ENCODE results near the gene NRROS. TPM values are rescaled to one million over a fixed set of nuclear protein-coding genes. Genes with fewer than 3 reads are reported as not detected.
A peak's percentile ranks its signal among the peaks of the same experiment; 100 is the strongest.
"Not testable (repeated sequence)": the region's sequence is repeated elsewhere in the genome, so short reads cannot be mapped to it uniquely, and the experiment has no call there.

The NRROS gene
- total RNA-seq, 1 donor from 2014 or later, result 20.7 TPM

DNA sequence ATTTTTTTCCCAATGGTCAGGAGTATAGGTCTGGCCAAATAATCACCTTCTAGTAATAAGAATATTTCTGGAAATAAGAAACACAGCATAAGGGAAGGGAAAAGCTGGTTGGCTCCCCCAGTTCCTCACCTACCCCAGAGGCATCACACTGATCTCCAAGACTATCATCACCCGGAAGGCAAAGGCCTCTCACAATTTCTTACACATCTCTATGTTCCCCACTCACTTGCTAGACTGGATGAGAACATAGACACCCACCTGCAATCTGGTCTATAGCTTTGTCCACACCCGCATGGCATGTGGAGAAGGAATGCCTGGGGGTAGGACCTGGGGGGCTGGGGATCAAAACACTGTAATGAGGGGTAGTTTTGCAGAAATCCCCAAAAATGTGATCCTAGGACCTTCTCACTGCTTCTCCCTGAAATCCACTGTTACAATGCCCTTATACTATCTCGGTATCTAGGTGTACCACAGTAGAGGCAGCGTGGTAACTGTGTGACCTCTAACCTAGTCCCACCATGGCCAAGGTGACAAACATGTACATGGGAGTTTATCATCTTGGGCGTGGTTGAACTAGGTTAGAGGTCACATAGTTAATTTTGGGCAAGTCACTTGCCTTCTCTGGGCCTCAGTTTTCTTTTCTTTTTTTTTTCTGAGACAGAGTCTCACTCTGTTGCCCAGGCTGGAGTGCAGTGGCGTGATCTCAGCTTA is 29.5 kb upstream of the NRROS start:
- peaks cover 28% of the 10 kb centered on the region for H3K4me1 ChIP-seq
- no peaks in the 10 kb centered on the region for H3K36me3 ChIP-seq
- no peak overlapping the region for H3K4me3 ChIP-seq
- TF ChIP-seq, protein P1, sequence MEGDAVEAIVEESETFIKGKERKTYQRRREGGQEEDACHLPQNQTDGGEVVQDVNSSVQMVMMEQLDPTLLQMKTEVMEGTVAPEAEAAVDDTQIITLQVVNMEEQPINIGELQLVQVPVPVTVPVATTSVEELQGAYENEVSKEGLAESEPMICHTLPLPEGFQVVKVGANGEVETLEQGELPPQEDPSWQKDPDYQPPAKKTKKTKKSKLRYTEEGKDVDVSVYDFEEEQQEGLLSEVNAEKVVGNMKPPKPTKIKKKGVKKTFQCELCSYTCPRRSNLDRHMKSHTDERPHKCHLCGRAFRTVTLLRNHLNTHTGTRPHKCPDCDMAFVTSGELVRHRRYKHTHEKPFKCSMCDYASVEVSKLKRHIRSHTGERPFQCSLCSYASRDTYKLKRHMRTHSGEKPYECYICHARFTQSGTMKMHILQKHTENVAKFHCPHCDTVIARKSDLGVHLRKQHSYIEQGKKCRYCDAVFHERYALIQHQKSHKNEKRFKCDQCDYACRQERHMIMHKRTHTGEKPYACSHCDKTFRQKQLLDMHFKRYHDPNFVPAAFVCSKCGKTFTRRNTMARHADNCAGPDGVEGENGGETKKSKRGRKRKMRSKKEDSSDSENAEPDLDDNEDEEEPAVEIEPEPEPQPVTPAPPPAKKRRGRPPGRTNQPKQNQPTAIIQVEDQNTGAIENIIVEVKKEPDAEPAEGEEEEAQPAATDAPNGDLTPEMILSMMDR (IDR thresholded peaks at IDR 0.05), result no peak
- intact Hi-C loops (cut with DNase I), result loop anchor here (5.0 kb wide), 1 partner anchor 77 kb away; no protein-coding TSS in a partner anchor
- DNase-seq (no peak), ATAC-seq (peak; percentile 8 to 34)
- peak overlapping the region; percentile 0 for H3K27ac ChIP-seq
- no peaks in the 10 kb centered on the region for H3K27me3 ChIP-seq (ENCODE audit: low read depth)
- no peaks in the 10 kb centered on the region for H3K9me3 ChIP-seq

DNA sequence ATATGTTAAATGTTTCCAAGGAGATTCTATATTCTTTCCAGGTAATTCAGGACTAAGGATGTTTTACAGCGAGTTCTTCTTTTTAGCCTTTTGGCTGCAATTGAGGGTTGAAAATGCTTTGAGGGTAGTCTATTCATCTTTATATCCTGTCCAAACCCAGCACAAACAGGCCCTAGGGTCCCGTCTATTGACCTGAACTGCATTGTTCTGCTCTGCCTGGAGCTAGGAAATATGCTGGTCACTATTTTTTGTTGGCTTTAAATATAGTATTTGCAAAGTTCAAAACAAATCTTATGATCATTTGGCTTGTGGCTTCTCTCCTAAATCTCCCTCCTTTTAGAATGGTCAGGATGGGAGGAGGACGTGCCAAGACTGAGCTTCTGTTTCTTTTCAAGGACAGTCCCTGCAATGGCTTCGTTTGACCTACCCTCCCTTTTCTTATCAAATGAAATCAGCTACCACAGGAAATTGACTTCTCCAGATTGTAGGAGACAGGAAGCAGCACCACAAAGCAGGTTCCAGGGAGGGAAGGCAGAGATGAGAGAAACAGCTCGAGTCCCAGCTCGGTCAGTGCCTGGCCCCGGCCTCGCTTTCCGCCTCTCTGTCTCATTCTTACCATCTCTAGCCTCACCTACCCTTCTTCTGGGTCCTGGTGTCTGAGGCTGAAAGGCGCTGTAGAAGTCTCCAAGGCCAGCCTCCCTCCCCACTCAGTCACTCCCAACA is 27.6 kb upstream of the NRROS start:
- Histone ChIP-seq H3K27ac (peak overlapping the region; percentile 76), H3K4me3 (peak overlapping the region; percentile 15), H3K9me3 (no peaks in the 10 kb centered on the region), H3K27me3 (ENCODE audit: low read depth) (no peaks in the 10 kb centered on the region), H3K4me1 (peaks cover 28% of the 10 kb centered on the region), H3K36me3 (no peaks in the 10 kb centered on the region)
- intact Hi-C loops (cut with DNase I), result no loop called here
- peak in 1 of 2 donors; percentile 9 for ATAC-seq
- TF ChIP-seq, protein P1 (IDR thresholded peaks at IDR 0.05), result no peak
- no peak for DNase-seq

DNA sequence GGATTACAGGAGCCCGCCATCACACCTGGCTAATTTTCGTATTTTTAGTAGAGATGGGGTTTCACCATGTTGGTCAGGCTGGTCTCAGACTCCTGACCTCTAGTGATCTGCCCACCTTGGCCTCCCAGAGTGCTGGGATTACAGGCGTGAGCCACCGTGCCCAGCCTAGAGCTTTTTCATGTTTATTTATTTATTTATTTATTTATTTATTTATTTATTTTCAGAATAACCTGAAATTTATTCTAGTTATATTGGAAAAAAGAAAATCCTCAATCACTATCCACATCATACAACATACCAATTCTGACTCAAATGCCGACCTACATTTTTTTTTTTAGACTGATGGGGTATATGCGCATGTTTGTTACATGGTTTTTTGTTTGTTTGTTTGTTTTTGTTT is 24.3 kb upstream of the NRROS start:
- H3K27me3 ChIP-seq (ENCODE audit: low read depth); ATAC-seq; H3K9me3 ChIP-seq; intact Hi-C loops (cut with DNase I); H3K27ac ChIP-seq; H3K36me3 ChIP-seq; H3K4me3 ChIP-seq; DNase-seq: not testable (repeated sequence)
- H3K4me1 ChIP-seq, result peaks cover 41% of the 10 kb centered on the region

DNA sequence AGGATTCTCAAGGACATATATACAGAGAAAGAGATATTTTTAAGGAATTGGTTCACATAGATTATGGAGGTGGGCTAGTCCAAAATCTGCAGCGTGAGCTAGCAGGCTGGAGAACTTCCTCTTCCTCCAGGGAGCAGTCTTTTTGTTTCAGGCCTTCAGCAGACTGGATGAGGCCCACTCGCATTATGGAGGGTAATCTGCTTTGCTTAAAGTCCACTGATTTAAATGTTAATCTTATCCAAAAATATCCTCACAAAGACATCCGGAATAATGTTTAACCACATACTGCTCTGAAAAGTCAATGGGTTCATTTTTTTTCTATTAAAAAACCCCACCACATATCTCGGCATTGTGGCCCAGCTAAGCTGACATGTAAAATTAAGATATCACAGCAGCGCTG is 22.2 kb upstream of the NRROS start:
- Histone ChIP-seq H3K36me3 (no peaks in the 10 kb centered on the region), H3K9me3 (no peaks in the 10 kb centered on the region), H3K4me3 (no peak overlapping the region), H3K27me3 (ENCODE audit: low read depth) (no peaks in the 10 kb centered on the region), H3K4me1 (peaks cover 40% of the 10 kb centered on the region), H3K27ac (no peak overlapping the region)
- intact Hi-C loops (cut with DNase I), result no loop called here
- DNase-seq (no peak), ATAC-seq (no peak)
- TF ChIP-seq, protein P1 (IDR thresholded peaks at IDR 0.05), result no peak

DNA sequence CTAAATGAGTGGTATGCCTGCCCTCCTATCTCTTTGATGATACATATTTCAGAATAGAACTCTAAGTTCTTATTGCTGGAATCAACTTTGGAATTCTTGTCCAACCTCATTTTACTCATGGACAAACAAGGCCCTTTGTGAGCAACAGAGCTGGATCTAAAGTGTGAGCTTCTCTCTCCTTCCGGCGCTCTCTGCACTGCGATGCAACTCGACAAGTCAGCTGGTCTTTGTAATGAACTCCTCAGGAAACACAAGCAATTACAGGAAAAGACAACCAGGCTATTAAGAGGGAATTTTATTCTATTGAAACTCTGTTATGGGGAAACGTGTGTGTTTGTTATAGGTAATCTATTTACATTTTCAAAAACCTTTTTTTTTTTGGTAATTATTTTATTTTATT is 20.3 kb upstream of the NRROS start:
- Histone ChIP-seq H3K27me3 (ENCODE audit: low read depth) (no peaks in the 10 kb centered on the region), H3K36me3 (no peaks in the 10 kb centered on the region), H3K27ac (peak overlapping the region; percentile 74), H3K4me3 (no peak overlapping the region), H3K9me3 (no peaks in the 10 kb centered on the region), H3K4me1 (peaks cover 51% of the 10 kb centered on the region)
- DNase-seq (no peak), ATAC-seq (no peak)
- intact Hi-C loops (cut with DNase I), result no loop called here
- TF ChIP-seq, protein P1 (IDR thresholded peaks at IDR 0.05), result no peak

DNA sequence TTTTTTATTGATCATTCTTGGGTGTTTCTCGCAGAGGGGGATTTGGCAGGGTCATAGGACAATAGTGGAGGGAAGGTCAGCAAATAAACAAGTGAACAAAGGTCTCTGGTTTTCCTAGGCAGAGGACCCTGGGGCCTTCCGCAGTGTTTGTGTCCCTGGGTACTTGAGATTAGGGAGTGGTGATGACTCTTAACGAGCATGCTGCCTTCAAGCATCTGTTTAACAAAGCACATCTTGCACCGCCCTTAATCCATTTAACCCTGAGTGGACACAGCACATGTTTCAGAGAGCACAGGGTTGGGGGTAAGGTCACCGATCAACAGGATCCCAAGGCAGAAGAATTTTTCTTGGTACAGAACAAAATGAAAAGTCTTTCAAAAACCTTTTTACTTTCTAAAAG is 19.9 kb upstream of the NRROS start:
- intact Hi-C loops (cut with DNase I); H3K27me3 ChIP-seq (ENCODE audit: low read depth); H3K4me3 ChIP-seq; DNase-seq; H3K9me3 ChIP-seq; ATAC-seq; H3K36me3 ChIP-seq: not testable (repeated sequence)
- H3K4me1 ChIP-seq, result peaks cover 51% of the 10 kb centered on the region
- H3K27ac ChIP-seq, result peak overlapping the region; percentile 74

Measured in lower lobe of right lung (tissue), 2 donors.